ENCODE results near the gene FBLN7. TPM values are rescaled to one million over a fixed set of nuclear protein-coding genes. Genes with fewer than 3 reads are reported as not detected.

Gene FBLN7
- polyA plus RNA-seq, 1 donor = 1.7 TPM

DNA sequence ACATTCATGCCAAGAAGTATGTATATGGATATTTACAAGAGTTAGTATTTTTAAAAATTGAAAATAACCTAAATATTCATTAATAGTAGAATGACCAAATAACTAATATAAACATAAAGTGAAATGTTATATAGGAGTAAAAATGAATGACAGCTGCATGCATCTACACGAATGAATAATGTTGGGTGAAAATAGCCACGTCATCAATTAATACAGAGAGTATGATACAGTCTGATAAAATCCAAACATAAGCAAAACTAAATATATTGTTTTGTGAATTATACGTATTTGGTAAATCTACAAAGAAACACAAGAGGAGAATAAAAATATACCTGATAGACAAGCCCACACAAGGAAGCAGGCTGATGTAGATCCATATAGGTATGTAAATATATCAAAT is 92.2 kb downstream of the FBLN7 start:
- DNase-seq = no peak
- H3K4me3 ChIP-seq (ENCODE audit: low read length) = no peak overlapping the region
- H3K9me3 ChIP-seq (ENCODE audit: control insufficient read depth, low read depth, low read length) = no peaks in the 10 kb centered on the region
- no peaks in the 10 kb centered on the region for H3K27me3 ChIP-seq (ENCODE audit: control insufficient read depth, insufficient read depth, low read length)
- peaks cover 3% of the 10 kb centered on the region for H3K36me3 ChIP-seq (ENCODE audit: control insufficient read depth, insufficient read depth, low read length)
- no peaks in the 10 kb centered on the region for H3K4me1 ChIP-seq (ENCODE audit: control insufficient read depth, insufficient read depth, low read length)
- H3K27ac ChIP-seq (ENCODE audit: low read length) = no peak overlapping the region
- WGBS (ENCODE audit: insufficient coverage, low lambda C conversion rate) = 95% methylated on average over 3 of the region's 3 CpGs

Other genes starting within 250 kb of the FBLN7 start
- 8.7 TPM for gene MERTK, start 239.8 kb upstream of the FBLN7 start, polyA plus RNA-seq
- gene TMEM87B, start 83.1 kb upstream of the FBLN7 start, polyA plus RNA-seq = 37.5 TPM
- gene ZC3H8, start 116.7 kb downstream of the FBLN7 start, polyA plus RNA-seq = 16.2 TPM
- 5.7 TPM for gene ZC3H6, start 137.2 kb downstream of the FBLN7 start, polyA plus RNA-seq